Measurements from ENCODE around the gene PNRC1.

Gene PNRC1

GRCh38 chr6:89069536-89070163 lies 10.9 kb upstream of the PNRC1 start:
- WGBS (ENCODE audit: extremely low coverage, insufficient coverage, low lambda C conversion rate) = no CpG with 5 or more reads among the region's 10 CpGs
- no peaks in the 10 kb centered on the region for H3K27me3 ChIP-seq (ENCODE audit: insufficient read depth, low read length, poor library complexity)
- H3K4me2 ChIP-seq (ENCODE audit: low read length) = no peak overlapping the region
- H2BK5ac ChIP-seq (ENCODE audit: low read length) = no peak overlapping the region
- no peaks in the 10 kb centered on the region for H3K36me3 ChIP-seq (ENCODE audit: control insufficient read depth, insufficient read depth, low read length)
- H3K79me1 ChIP-seq (ENCODE audit: low read length) = no peaks in the 10 kb centered on the region
- H3K4ac ChIP-seq (ENCODE audit: low read depth, low read length) = no peak overlapping the region
- H3K9ac ChIP-seq (ENCODE audit: low read length) = no peak overlapping the region
- no peak overlapping the region for H2BK120ac ChIP-seq (ENCODE audit: low read depth, low read length)
- H3K23ac ChIP-seq (ENCODE audit: low read length) = no peak overlapping the region
- no peak overlapping the region for H3K27ac ChIP-seq (ENCODE audit: low read depth, low read length)
- no peak for DNase-seq
- H2BK15ac ChIP-seq (replicated peaks; ENCODE audit: low read depth) = no peak overlapping the region
- H3K4me1 ChIP-seq (ENCODE audit: control insufficient read depth, low read depth, low read length) = no peaks in the 10 kb centered on the region
- no peak overlapping the region for H2AK5ac ChIP-seq (ENCODE audit: low read length)
- no peak overlapping the region for H3K4me3 ChIP-seq (ENCODE audit: low read length)
- no peak overlapping the region for H3K56ac ChIP-seq (ENCODE audit: low read length)
- H3K79me2 ChIP-seq (ENCODE audit: control insufficient read depth, insufficient read depth, low read length) = no peaks in the 10 kb centered on the region
- no peak overlapping the region for H4K5ac ChIP-seq (ENCODE audit: low read length)
- no peak overlapping the region for H3K18ac ChIP-seq (ENCODE audit: low read length)
- no peak overlapping the region for H4K8ac ChIP-seq (ENCODE audit: low read depth, low read length)

- DNase-seq = no peak
- Histone ChIP-seq H2BK120ac (ENCODE audit: low read depth, low read length) (no peak overlapping the region), H3K27ac (ENCODE audit: low read depth, low read length) (no peak overlapping the region), H3K27me3 (ENCODE audit: insufficient read depth, low read length, poor library complexity) (no peaks in the 10 kb centered on the region), H3K4me1 (ENCODE audit: control insufficient read depth, low read depth, low read length) (no peaks in the 10 kb centered on the region), H3K56ac (ENCODE audit: low read length) (no peak overlapping the region), H3K23ac (ENCODE audit: low read length) (no peak overlapping the region), H2BK5ac (ENCODE audit: low read length) (no peak overlapping the region), H4K5ac (ENCODE audit: low read length) (no peak overlapping the region), H3K9ac (ENCODE audit: low read length) (no peak overlapping the region), H3K79me2 (ENCODE audit: control insufficient read depth, insufficient read depth, low read length) (no peaks in the 10 kb centered on the region), H3K4ac (ENCODE audit: low read depth, low read length) (no peak overlapping the region), H3K4me3 (ENCODE audit: low read length) (no peak overlapping the region), H3K18ac (ENCODE audit: low read length) (no peak overlapping the region), H4K8ac (ENCODE audit: low read depth, low read length) (no peak overlapping the region), H3K36me3 (ENCODE audit: control insufficient read depth, insufficient read depth, low read length) (no peaks in the 10 kb centered on the region), H3K79me1 (ENCODE audit: low read length) (no peaks in the 10 kb centered on the region), H2BK15ac (replicated peaks; ENCODE audit: low read depth) (no peak overlapping the region), H2AK5ac (ENCODE audit: low read length) (no peak overlapping the region), H3K4me2 (ENCODE audit: low read length) (no peak overlapping the region)
Measured at GRCh38 chr6:89071036-89071435, 9.5 kb upstream of the PNRC1 start.

- no peaks in the 10 kb centered on the region for H3K79me1 ChIP-seq (ENCODE audit: low read length)
- no peak overlapping the region for H3K27ac ChIP-seq (ENCODE audit: low read depth, low read length)
- no peak overlapping the region for H2BK15ac ChIP-seq (replicated peaks; ENCODE audit: low read depth)
- H3K4ac ChIP-seq (ENCODE audit: low read depth, low read length) = no peak overlapping the region
- no peaks in the 10 kb centered on the region for H3K36me3 ChIP-seq (ENCODE audit: control insufficient read depth, insufficient read depth, low read length)
- no peak for DNase-seq
- no peak overlapping the region for H3K4me3 ChIP-seq (ENCODE audit: low read length)
- WGBS (ENCODE audit: extremely low coverage, insufficient coverage, low lambda C conversion rate) = no CpG with 5 or more reads among the region's 4 CpGs
- no peak overlapping the region for H3K23ac ChIP-seq (ENCODE audit: low read length)
- H3K27me3 ChIP-seq (ENCODE audit: insufficient read depth, low read length, poor library complexity) = no peaks in the 10 kb centered on the region
- no peak overlapping the region for H2BK120ac ChIP-seq (ENCODE audit: low read depth, low read length)
- no peak overlapping the region for H3K56ac ChIP-seq (ENCODE audit: low read length)
- no peaks in the 10 kb centered on the region for H3K4me1 ChIP-seq (ENCODE audit: control insufficient read depth, low read depth, low read length)
- H3K18ac ChIP-seq (ENCODE audit: low read length) = no peak overlapping the region
- H2AK5ac ChIP-seq (ENCODE audit: low read length) = no peak overlapping the region
- H4K5ac ChIP-seq (ENCODE audit: low read length) = no peak overlapping the region
- no peak overlapping the region for H4K8ac ChIP-seq (ENCODE audit: low read depth, low read length)
- no peak overlapping the region for H3K9ac ChIP-seq (ENCODE audit: low read length)
- no peaks in the 10 kb centered on the region for H3K79me2 ChIP-seq (ENCODE audit: control insufficient read depth, insufficient read depth, low read length)
- no peak overlapping the region for H2BK5ac ChIP-seq (ENCODE audit: low read length)
- no peak overlapping the region for H3K4me2 ChIP-seq (ENCODE audit: low read length)
Measured at GRCh38 chr6:89073014-89073620, 7.4 kb upstream of the PNRC1 start.

GRCh38 chr6:89073840-89074239 lies 6.7 kb upstream of the PNRC1 start:
- Histone ChIP-seq H3K18ac (ENCODE audit: low read length) (no peak overlapping the region), H3K27ac (ENCODE audit: low read depth, low read length) (no peak overlapping the region), H2AK5ac (ENCODE audit: low read length) (no peak overlapping the region), H3K79me2 (ENCODE audit: control insufficient read depth, insufficient read depth, low read length) (no peaks in the 10 kb centered on the region), H4K8ac (ENCODE audit: low read depth, low read length) (no peak overlapping the region), H3K4me1 (ENCODE audit: control insufficient read depth, low read depth, low read length) (no peaks in the 10 kb centered on the region), H3K56ac (ENCODE audit: low read length) (no peak overlapping the region), H2BK120ac (ENCODE audit: low read depth, low read length) (no peak overlapping the region), H3K27me3 (ENCODE audit: insufficient read depth, low read length, poor library complexity) (no peaks in the 10 kb centered on the region), H3K4me3 (ENCODE audit: low read length) (no peak overlapping the region), H3K36me3 (ENCODE audit: control insufficient read depth, insufficient read depth, low read length) (no peaks in the 10 kb centered on the region), H3K79me1 (ENCODE audit: low read length) (no peaks in the 10 kb centered on the region), H3K9ac (ENCODE audit: low read length) (no peak overlapping the region), H3K23ac (ENCODE audit: low read length) (no peak overlapping the region), H4K5ac (ENCODE audit: low read length) (no peak overlapping the region), H2BK5ac (ENCODE audit: low read length) (no peak overlapping the region), H3K4ac (ENCODE audit: low read depth, low read length) (no peak overlapping the region), H2BK15ac (replicated peaks; ENCODE audit: low read depth) (no peak overlapping the region), H3K4me2 (ENCODE audit: low read length) (no peak overlapping the region)
- WGBS (ENCODE audit: extremely low coverage, insufficient coverage, low lambda C conversion rate) = no CpG with 5 or more reads among the region's 2 CpGs
- no peak for DNase-seq

GRCh38 chr6:89079511-89080234 lies 878 bp upstream of the PNRC1 start:
- peak; percentile 59 for DNase-seq

More at GRCh38 chr6:89079511-89080234, 878 bp upstream of the PNRC1 start:
- Histone ChIP-seq H3K79me1 (ENCODE audit: low read length) (peaks cover 13% of the 10 kb centered on the region), H3K9ac (ENCODE audit: low read length) (peak overlapping the region; percentile 62), H3K18ac (ENCODE audit: low read length) (no peak overlapping the region), H3K23ac (ENCODE audit: low read length) (no peak overlapping the region), H2AK5ac (ENCODE audit: low read length) (no peak overlapping the region), H3K79me2 (ENCODE audit: control insufficient read depth, insufficient read depth, low read length) (peaks cover 15% of the 10 kb centered on the region), H2BK120ac (ENCODE audit: low read depth, low read length) (no peak overlapping the region), H3K4me2 (ENCODE audit: low read length) (peak overlapping the region; percentile 49), H4K8ac (ENCODE audit: low read depth, low read length) (no peak overlapping the region), H3K4me3 (ENCODE audit: low read length) (peak overlapping the region; percentile 11), H3K27ac (ENCODE audit: low read depth, low read length) (no peak overlapping the region), H3K27me3 (ENCODE audit: insufficient read depth, low read length, poor library complexity) (no peaks in the 10 kb centered on the region), H4K5ac (ENCODE audit: low read length) (no peak overlapping the region), H3K36me3 (ENCODE audit: control insufficient read depth, insufficient read depth, low read length) (no peaks in the 10 kb centered on the region), H3K4me1 (ENCODE audit: control insufficient read depth, low read depth, low read length) (peaks cover 4% of the 10 kb centered on the region), H2BK5ac (ENCODE audit: low read length) (no peak overlapping the region), H2BK15ac (replicated peaks; ENCODE audit: low read depth) (peak overlapping the region; percentile 13), H3K56ac (ENCODE audit: low read length) (peak overlapping the region; percentile 75), H3K4ac (ENCODE audit: low read depth, low read length) (no peak overlapping the region)
- no CpG with 5 or more reads among the region's 20 CpGs for WGBS (ENCODE audit: extremely low coverage, insufficient coverage, low lambda C conversion rate)

All from mesendoderm (in vitro differentiated cells).